ENCODE measurements around the gene CAMTA1. TPM values are rescaled to one million over a fixed set of nuclear protein-coding genes. Genes with fewer than 3 reads are reported as not detected.

CAMTA1 gene
- total RNA-seq, 1 experiment from 2014 or later = 69.5 TPM

DNA sequence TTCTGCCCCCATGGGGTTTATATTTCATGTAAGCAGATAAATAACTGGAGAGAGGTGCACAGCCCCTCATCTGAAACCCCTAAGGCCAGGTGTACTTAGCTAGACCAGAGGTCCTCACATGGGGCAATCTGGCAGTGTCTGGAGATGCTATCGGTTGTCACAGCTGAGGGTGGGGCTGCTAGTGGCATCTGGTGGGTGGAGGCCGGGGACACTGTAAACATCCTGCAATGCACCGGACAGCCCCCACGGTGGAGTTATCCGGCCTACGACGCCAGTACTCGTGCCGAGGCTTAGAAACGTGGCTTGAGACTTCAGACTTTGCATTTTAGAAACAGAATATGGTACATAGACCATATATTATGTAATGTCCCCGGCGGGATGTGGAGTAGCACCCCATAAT lies 799.4 kb downstream of the CAMTA1 start:
- no peak overlapping the region for H3K4me3 ChIP-seq (replicated peaks in 1 of 2; ENCODE audit: low read depth in 1 of 2, low read length in 2 of 2)
- ChIA-PET POLR2A (no interaction called here), CTCF (no interaction called here), RAD21 (ENCODE audit: low non-redundant PET in 1 of 2, low total read pairs in 2 of 2, uncharacterized antibody in 2 of 2, unreplicated experiment in 2 of 2) (no interaction called here)
- H3K4me2 ChIP-seq (ENCODE audit: low read length) = no peak overlapping the region
- ATAC-seq = no peak
- no peaks in the 10 kb centered on the region for H3K9me3 ChIP-seq (ENCODE audit: control insufficient read depth in 1 of 2, insufficient read depth in 1 of 2, low read depth in 1 of 2, low read length in 2 of 2)
- TF ChIP-seq EGR1 (IDR thresholded peaks at IDR 0.05; ENCODE audit: low read depth) (no peak), POLR2AphosphoS5 (IDR thresholded peaks at IDR 0.05; ENCODE audit: low read depth, low read length) (no peak), RAD21 (IDR thresholded peaks at IDR 0.05; ENCODE audit: low read depth) (no peak), YY1 (IDR thresholded peaks at IDR 0.05; ENCODE audit: extremely low read depth, insufficient replicate concordance, low read depth, low read length) (no peak), TCF7L2 (IDR thresholded peaks at IDR 0.05; ENCODE audit: borderline replicate concordance, extremely low read depth, insufficient read depth, insufficient read length) (no peak), FOSL1 (IDR thresholded peaks at IDR 0.05; ENCODE audit: low read depth) (no peak), SP1 (IDR thresholded peaks at IDR 0.05; ENCODE audit: low read depth) (no peak), CEBPB (IDR thresholded peaks at IDR 0.05; ENCODE audit: low read depth) (no peak), EZH2 (IDR thresholded peaks at IDR 0.05) (no peak)
- TF ChIP-seq, protein P1, sequence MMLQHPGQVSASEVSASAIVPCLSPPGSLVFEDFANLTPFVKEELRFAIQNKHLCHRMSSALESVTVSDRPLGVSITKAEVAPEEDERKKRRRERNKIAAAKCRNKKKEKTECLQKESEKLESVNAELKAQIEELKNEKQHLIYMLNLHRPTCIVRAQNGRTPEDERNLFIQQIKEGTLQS (IDR thresholded peaks at IDR 0.05) = no peak
- TF ChIP-seq, protein P2, sequence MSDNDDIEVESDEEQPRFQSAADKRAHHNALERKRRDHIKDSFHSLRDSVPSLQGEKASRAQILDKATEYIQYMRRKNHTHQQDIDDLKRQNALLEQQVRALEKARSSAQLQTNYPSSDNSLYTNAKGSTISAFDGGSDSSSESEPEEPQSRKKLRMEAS (IDR thresholded peaks at IDR 0.05) = no peak
- TF ChIP-seq, protein P3, sequence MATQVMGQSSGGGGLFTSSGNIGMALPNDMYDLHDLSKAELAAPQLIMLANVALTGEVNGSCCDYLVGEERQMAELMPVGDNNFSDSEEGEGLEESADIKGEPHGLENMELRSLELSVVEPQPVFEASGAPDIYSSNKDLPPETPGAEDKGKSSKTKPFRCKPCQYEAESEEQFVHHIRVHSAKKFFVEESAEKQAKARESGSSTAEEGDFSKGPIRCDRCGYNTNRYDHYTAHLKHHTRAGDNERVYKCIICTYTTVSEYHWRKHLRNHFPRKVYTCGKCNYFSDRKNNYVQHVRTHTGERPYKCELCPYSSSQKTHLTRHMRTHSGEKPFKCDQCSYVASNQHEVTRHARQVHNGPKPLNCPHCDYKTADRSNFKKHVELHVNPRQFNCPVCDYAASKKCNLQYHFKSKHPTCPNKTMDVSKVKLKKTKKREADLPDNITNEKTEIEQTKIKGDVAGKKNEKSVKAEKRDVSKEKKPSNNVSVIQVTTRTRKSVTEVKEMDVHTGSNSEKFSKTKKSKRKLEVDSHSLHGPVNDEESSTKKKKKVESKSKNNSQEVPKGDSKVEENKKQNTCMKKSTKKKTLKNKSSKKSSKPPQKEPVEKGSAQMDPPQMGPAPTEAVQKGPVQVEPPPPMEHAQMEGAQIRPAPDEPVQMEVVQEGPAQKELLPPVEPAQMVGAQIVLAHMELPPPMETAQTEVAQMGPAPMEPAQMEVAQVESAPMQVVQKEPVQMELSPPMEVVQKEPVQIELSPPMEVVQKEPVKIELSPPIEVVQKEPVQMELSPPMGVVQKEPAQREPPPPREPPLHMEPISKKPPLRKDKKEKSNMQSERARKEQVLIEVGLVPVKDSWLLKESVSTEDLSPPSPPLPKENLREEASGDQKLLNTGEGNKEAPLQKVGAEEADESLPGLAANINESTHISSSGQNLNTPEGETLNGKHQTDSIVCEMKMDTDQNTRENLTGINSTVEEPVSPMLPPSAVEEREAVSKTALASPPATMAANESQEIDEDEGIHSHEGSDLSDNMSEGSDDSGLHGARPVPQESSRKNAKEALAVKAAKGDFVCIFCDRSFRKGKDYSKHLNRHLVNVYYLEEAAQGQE (IDR thresholded peaks at IDR 0.05; ENCODE audit: low read depth) = no peak
- DNase-seq (ENCODE audit: low read depth, low spot score) = no peak
- no peaks in the 10 kb centered on the region for H3K79me2 ChIP-seq (ENCODE audit: insufficient read depth, low read length)
- peaks cover 0 to 8% of the 10 kb centered on the region in 2 experiments; a peak in 1 of 4 replicates for H3K4me1 ChIP-seq (ENCODE audit: control insufficient read depth in 1 of 2, insufficient read depth in 2 of 2, low read length in 2 of 2)
- no TSS peak for BruUV-seq (replicated peaks)
- H3K27me3 ChIP-seq (ENCODE audit: insufficient read depth, low read length) = no peaks in the 10 kb centered on the region
- no peak overlapping the region for H3K27ac ChIP-seq (ENCODE audit: low read depth, low read length)
- no peaks in the 10 kb centered on the region for H3K9me2 ChIP-seq (ENCODE audit: insufficient read depth)
- H3K9ac ChIP-seq (ENCODE audit: low read length) = no peak overlapping the region
- no peaks in the 10 kb centered on the region for H4K20me1 ChIP-seq (ENCODE audit: insufficient read depth)
- intact Hi-C loops (cut with micrococcal nuclease) = no loop called here
- H2AFZ ChIP-seq (ENCODE audit: low read depth, low read length, poor library complexity, severe bottlenecking) = no peak overlapping the region
- H3K36me3 ChIP-seq (ENCODE audit: control insufficient read depth in 1 of 2, insufficient read depth in 2 of 2, low read length in 2 of 2) = no peaks in the 10 kb centered on the region

Measured in HCT116 (cell line).